Measurements from ENCODE around the gene BCL11B.

The BCL11B gene

GRCh38 chr14:99119554-99120525 lies 152.2 kb downstream of the BCL11B start:
- no peak for DNase-seq (ENCODE audit: low spot score)

All from cerebellar cortex (tissue), 1 donor.